ENCODE measurements around the gene SLC25A21. TPM values are rescaled to one million over a fixed set of nuclear protein-coding genes. Genes with fewer than 3 reads are reported as not detected.

The SLC25A21 gene
- total and polyA plus RNA-seq, 10 of the 15 experiments (the other 5 are each of a cell fraction or from before 2014, with no cell fraction given): 0.06 to 0.72 (median 0.17) TPM; not detected in 3

DNA sequence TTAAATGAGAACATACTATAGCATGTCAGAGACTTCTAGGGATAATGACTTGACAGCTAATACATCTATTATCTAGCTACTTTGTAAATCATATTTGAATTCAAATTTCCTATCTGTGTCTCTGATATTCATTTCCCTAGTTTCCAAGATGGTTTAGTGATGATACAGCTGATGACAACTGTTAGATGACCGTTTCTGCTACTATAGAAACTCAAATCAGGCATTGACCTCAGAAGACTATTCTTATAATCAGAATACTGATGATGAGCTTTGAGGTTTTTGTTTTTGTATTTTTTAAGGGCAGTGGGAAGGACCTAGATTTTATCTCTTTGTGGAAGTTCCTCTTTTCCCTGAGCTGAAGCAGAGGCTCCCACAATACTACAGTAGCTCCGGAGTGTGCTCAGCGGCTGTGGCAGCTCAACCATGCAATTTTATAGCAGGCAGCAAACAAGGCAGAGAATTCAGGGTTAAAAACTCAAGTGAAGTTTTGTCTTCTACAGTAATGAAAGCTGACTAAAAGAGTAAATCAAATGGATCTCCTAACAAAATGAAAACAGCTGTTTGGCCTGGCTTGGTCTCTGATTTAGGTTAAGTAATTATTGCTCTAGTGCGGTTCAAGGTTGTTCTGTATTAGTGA is 145.1 kb downstream of the SLC25A21 start:
- ChIA-PET POLR2A (no interaction called here), RAD21 (ENCODE audit: unreplicated experiment) (no interaction called here), SMC1A (ENCODE audit: uncharacterized antibody, unreplicated experiment) (interaction anchor here (1.6 kb wide), 1 partner anchor 15 kb away, joined by 5 read pairs; no protein-coding TSS in a partner anchor), CTCF (interaction anchor here (1.5 kb wide), 1 partner anchor 123 kb away, joined by 4 read pairs; no protein-coding TSS in a partner anchor)
- Histone ChIP-seq H3K27me3 (replicated peaks in 1 of 2; ENCODE audit: control insufficient read depth in 2 of 2, insufficient read depth in 2 of 2, low read length in 1 of 2) (no peaks in the 10 kb centered on the region), H3K4me2 (ENCODE audit: control insufficient read depth, insufficient read depth) (no peak overlapping the region), H3K36me3 (ENCODE audit: control insufficient read depth in 2 of 2, insufficient read depth in 2 of 2, low read length in 1 of 2) (no peaks in the 10 kb centered on the region), H3K4me3 (no peak overlapping the region), H3K9ac (ENCODE audit: control insufficient read depth, insufficient read depth, low read length) (no peak overlapping the region), H3K27ac (ENCODE audit: control insufficient read depth, insufficient read depth) (no peak overlapping the region), H3K4me1 (ENCODE audit: control insufficient read depth, insufficient read depth, low read length) (no peaks in the 10 kb centered on the region), H3K79me2 (ENCODE audit: control insufficient read depth, insufficient read depth, low read length) (no peaks in the 10 kb centered on the region), H3K9me3 (replicated peaks; ENCODE audit: control insufficient read depth, insufficient read depth, low read length) (no peaks in the 10 kb centered on the region), H4K20me1 (ENCODE audit: control insufficient read depth, insufficient read depth) (no peaks in the 10 kb centered on the region), H2AFZ (ENCODE audit: control insufficient read depth, low read depth, low read length) (no peak overlapping the region)
- no peak for DNase-seq (ENCODE audit: low read depth, low spot score)
- WGBS (ENCODE audit: insufficient coverage, insufficient replicate concordance, low lambda C conversion rate, missing lambda C conversion rate): under 1% methylated on average over 4 of the region's 4 CpGs
- no peak for FAIRE-seq
- ATAC-seq: no peak
- no TSS peak for BruUV-seq (replicated peaks)
- in situ Hi-C loops (cut with MboI) (no loop called here), intact Hi-C loops (cut with micrococcal nuclease; ENCODE audit: unreplicated experiment) (no loop called here)
- TF ChIP-seq TCF3 (IDR thresholded peaks at IDR 0.05; ENCODE audit: borderline replicate concordance, insufficient read depth, low read depth, low read length) (no peak), RUNX3 (IDR thresholded peaks at IDR 0.05; ENCODE audit: low read length) (no peak), IKZF1 (conservative IDR thresholded peaks at IDR 0.05) (no peak), NRF1 (conservative IDR thresholded peaks at IDR 0.05; ENCODE audit: low read depth, low read length) (no peak), FOS (IDR thresholded peaks at IDR 0.05; ENCODE audit: borderline replicate concordance, extremely low read depth, insufficient read length) (no peak), SREBF1 (IDR thresholded peaks at IDR 0.05; ENCODE audit: low read length) (no peak), SPI1 (IDR thresholded peaks at IDR 0.05; ENCODE audit: borderline replicate concordance, insufficient read depth, low read depth, low read length) (no peak), ZNF622 (IDR thresholded peaks at IDR 0.05) (no peak), SMC3 (IDR thresholded peaks at IDR 0.05; ENCODE audit: borderline replicate concordance, low read length) (no peak), GABPA (IDR thresholded peaks at IDR 0.05; ENCODE audit: low read depth) (no peak), BHLHE40 (IDR thresholded peaks at IDR 0.05; ENCODE audit: borderline replicate concordance in 1 of 2, low read depth in 2 of 2, low read length in 1 of 2) (no peak), RCOR1 (conservative IDR thresholded peaks at IDR 0.05; ENCODE audit: low read depth, low read length) (no peak), WRNIP1 (IDR thresholded peaks at IDR 0.05; ENCODE audit: borderline replicate concordance, low read depth, low read length) (no peak)
- TF ChIP-seq, protein P1, sequence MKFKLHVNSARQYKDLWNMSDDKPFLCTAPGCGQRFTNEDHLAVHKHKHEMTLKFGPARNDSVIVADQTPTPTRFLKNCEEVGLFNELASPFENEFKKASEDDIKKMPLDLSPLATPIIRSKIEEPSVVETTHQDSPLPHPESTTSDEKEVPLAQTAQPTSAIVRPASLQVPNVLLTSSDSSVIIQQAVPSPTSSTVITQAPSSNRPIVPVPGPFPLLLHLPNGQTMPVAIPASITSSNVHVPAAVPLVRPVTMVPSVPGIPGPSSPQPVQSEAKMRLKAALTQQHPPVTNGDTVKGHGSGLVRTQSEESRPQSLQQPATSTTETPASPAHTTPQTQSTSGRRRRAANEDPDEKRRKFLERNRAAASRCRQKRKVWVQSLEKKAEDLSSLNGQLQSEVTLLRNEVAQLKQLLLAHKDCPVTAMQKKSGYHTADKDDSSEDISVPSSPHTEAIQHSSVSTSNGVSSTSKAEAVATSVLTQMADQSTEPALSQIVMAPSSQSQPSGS (IDR thresholded peaks at IDR 0.05; ENCODE audit: low read length): no peak
- TF ChIP-seq, protein P2, sequence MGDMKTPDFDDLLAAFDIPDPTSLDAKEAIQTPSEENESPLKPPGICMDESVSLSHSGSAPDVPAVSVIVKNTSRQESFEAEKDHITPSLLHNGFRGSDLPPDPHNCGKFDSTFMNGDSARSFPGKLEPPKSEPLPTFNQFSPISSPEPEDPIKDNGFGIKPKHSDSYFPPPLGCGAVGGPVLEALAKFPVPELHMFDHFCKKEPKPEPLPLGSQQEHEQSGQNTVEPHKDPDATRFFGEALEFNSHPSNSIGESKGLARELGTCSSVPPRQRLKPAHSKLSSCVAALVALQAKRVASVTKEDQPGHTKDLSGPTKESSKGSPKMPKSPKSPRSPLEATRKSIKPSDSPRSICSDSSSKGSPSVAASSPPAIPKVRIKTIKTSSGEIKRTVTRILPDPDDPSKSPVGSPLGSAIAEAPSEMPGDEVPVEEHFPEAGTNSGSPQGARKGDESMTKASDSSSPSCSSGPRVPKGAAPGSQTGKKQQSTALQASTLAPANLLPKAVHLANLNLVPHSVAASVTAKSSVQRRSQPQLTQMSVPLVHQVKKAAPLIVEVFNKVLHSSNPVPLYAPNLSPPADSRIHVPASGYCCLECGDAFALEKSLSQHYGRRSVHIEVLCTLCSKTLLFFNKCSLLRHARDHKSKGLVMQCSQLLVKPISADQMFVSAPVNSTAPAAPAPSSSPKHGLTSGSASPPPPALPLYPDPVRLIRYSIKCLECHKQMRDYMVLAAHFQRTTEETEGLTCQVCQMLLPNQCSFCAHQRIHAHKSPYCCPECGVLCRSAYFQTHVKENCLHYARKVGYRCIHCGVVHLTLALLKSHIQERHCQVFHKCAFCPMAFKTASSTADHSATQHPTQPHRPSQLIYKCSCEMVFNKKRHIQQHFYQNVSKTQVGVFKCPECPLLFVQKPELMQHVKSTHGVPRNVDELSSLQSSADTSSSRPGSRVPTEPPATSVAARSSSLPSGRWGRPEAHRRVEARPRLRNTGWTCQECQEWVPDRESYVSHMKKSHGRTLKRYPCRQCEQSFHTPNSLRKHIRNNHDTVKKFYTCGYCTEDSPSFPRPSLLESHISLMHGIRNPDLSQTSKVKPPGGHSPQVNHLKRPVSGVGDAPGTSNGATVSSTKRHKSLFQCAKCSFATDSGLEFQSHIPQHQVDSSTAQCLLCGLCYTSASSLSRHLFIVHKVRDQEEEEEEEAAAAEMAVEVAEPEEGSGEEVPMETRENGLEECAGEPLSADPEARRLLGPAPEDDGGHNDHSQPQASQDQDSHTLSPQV (IDR thresholded peaks at IDR 0.05): no peak
- TF ChIP-seq, protein P3, sequence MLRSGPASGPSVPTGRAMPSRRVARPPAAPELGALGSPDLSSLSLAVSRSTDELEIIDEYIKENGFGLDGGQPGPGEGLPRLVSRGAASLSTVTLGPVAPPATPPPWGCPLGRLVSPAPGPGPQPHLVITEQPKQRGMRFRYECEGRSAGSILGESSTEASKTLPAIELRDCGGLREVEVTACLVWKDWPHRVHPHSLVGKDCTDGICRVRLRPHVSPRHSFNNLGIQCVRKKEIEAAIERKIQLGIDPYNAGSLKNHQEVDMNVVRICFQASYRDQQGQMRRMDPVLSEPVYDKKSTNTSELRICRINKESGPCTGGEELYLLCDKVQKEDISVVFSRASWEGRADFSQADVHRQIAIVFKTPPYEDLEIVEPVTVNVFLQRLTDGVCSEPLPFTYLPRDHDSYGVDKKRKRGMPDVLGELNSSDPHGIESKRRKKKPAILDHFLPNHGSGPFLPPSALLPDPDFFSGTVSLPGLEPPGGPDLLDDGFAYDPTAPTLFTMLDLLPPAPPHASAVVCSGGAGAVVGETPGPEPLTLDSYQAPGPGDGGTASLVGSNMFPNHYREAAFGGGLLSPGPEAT (IDR thresholded peaks at IDR 0.05; ENCODE audit: low read depth): no peak

Data from GM12878 (cell line).